ENCODE measurements around the gene UTY. TPM values are rescaled to one million over a fixed set of nuclear protein-coding genes. Genes with fewer than 3 reads are reported as not detected.

Gene UTY
- total and polyA plus RNA-seq, 9 of the 15 experiments (the other 6 are each of a cell fraction or from before 2014, with no cell fraction given), result 0.09 TPM; not detected in 8

DNA sequence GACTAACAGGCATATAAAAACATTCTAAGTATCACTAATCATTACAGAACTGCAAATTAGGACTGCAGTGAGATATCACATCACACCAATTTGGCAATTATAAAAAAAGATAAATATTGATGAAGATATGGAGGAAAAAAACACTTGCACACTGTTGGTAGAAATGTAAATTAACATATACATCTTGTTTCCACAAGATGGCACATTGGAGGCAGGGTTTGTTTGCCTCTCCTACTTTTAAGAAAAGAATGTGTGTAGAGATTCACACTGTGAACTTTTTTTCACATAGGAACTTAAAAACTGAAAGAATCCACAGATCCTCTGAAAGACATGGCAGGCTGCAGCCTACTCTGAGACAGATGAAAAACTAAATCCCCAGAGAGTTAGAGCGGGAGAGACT, 21.4 kb upstream of the UTY start:
- Histone ChIP-seq H3K36me3 (ENCODE audit: control insufficient read depth, insufficient read depth, low read length) (no peaks in the 10 kb centered on the region), H3K4me3 (no peak overlapping the region), H3K4me1 (replicated peaks in 1 of 2; ENCODE audit: control insufficient read depth in 2 of 2, insufficient read depth in 2 of 2, low read length in 2 of 2) (no peaks in the 10 kb centered on the region), H3K9me1 (ENCODE audit: control insufficient read depth, insufficient read depth, low read length) (no peaks in the 10 kb centered on the region), H3K79me2 (ENCODE audit: control insufficient read depth, insufficient read depth, low read length) (no peaks in the 10 kb centered on the region), H3K9ac (ENCODE audit: insufficient read depth in 1 of 2, low read depth in 2 of 2, low read length in 2 of 2) (no peak overlapping the region), H3K4me2 (ENCODE audit: insufficient read depth, low read length) (no peak overlapping the region), H3K27ac (ENCODE audit: extremely low read depth, low read depth, low read length) (no peak overlapping the region), H2AFZ (ENCODE audit: low read depth, low read length) (no peak overlapping the region), H4K20me1 (replicated peaks; ENCODE audit: control insufficient read depth, insufficient read depth, low read length) (no peaks in the 10 kb centered on the region), H3K9me3 (replicated peaks; ENCODE audit: control insufficient read depth, insufficient read depth, low read depth, low read length) (no peaks in the 10 kb centered on the region), H3K27me3 (ENCODE audit: control insufficient read depth in 2 of 2, insufficient read depth in 2 of 2, low read length in 2 of 2) (no peaks in the 10 kb centered on the region)
- CTCF ChIA-PET (ENCODE audit: low intra/inter-chr PET ratio), result no interaction called here
- ATAC-seq (no peak), DNase-seq (ENCODE audit: extremely low read depth in 1 of 4, low spot score in 3 of 4) (no peak), FAIRE-seq (no peak)
- TF ChIP-seq, protein P1, sequence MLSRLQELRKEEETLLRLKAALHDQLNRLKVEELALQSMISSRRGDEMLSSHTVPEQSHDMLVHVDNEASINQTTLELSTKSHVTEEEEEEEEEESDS (CRISPR knock-in tag; IDR thresholded peaks at IDR 0.05), result no peak
- TF ChIP-seq SREBF1 (IDR thresholded peaks at IDR 0.05; ENCODE audit: borderline replicate concordance, low read depth, low read length), result no peak
- TF ChIP-seq, protein P2, sequence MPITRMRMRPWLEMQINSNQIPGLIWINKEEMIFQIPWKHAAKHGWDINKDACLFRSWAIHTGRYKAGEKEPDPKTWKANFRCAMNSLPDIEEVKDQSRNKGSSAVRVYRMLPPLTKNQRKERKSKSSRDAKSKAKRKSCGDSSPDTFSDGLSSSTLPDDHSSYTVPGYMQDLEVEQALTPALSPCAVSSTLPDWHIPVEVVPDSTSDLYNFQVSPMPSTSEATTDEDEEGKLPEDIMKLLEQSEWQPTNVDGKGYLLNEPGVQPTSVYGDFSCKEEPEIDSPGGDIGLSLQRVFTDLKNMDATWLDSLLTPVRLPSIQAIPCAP (CRISPR knock-in tag; IDR thresholded peaks at IDR 0.05; ENCODE audit: borderline replicate concordance), result no peak
- no peak for TF ChIP-seq KLF1 (tag; IDR thresholded peaks at IDR 0.05)
- TF ChIP-seq NCOA4 (IDR thresholded peaks at IDR 0.05; ENCODE audit: partially characterized antibody), result no peak
- TF ChIP-seq SLC30A9 (CRISPR knock-in tag; IDR thresholded peaks at IDR 0.05), result no peak
- TF ChIP-seq, protein P3, sequence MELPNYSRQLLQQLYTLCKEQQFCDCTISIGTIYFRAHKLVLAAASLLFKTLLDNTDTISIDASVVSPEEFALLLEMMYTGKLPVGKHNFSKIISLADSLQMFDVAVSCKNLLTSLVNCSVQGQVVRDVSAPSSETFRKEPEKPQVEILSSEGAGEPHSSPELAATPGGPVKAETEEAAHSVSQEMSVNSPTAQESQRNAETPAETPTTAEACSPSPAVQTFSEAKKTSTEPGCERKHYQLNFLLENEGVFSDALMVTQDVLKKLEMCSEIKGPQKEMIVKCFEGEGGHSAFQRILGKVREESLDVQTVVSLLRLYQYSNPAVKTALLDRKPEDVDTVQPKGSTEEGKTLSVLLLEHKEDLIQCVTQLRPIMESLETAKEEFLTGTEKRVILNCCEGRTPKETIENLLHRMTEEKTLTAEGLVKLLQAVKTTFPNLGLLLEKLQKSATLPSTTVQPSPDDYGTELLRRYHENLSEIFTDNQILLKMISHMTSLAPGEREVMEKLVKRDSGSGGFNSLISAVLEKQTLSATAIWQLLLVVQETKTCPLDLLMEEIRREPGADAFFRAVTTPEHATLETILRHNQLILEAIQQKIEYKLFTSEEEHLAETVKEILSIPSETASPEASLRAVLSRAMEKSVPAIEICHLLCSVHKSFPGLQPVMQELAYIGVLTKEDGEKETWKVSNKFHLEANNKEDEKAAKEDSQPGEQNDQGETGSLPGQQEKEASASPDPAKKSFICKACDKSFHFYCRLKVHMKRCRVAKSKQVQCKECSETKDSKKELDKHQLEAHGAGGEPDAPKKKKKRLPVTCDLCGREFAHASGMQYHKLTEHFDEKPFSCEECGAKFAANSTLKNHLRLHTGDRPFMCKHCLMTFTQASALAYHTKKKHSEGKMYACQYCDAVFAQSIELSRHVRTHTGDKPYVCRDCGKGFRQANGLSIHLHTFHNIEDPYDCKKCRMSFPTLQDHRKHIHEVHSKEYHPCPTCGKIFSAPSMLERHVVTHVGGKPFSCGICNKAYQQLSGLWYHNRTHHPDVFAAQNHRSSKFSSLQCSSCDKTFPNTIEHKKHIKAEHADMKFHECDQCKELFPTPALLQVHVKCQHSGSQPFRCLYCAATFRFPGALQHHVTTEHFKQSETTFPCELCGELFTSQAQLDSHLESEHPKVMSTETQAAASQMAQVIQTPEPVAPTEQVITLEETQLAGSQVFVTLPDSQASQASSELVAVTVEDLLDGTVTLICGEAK (IDR thresholded peaks at IDR 0.05), result no peak
- TF ChIP-seq, protein P3 (CRISPR knock-in tag; IDR thresholded peaks at IDR 0.05), result no peak
- intact Hi-C loops (cut with micrococcal nuclease), result no loop called here
- no CpG with 5 or more reads among the region's 1 CpG for WGBS (ENCODE audit: insufficient coverage, low coverage, missing lambda C conversion rate)
- POLR2A ChIA-PET, result no interaction called here
- in situ Hi-C loops (cut with MboI), result no loop called here
- BruUV-seq (replicated peaks), result no TSS peak
